SK-N-DZ (cell line): ENCODE measurements around the gene DIPK1B.

Experiments
- DNase-seq: peaks from one replicate; pipeline ENCODE4 v3.0.0-alpha.2; 2015; ENCODE audit warnings: low spot score
- small RNA-seq, 2 experiments: library from RNA; depleted of rRNA; stranded (forward); fragments of <200 nt; gene quantifications; one replicate each; pipeline ENCODE3, GENCODE V24; 2014

The DIPK1B gene

DNA sequence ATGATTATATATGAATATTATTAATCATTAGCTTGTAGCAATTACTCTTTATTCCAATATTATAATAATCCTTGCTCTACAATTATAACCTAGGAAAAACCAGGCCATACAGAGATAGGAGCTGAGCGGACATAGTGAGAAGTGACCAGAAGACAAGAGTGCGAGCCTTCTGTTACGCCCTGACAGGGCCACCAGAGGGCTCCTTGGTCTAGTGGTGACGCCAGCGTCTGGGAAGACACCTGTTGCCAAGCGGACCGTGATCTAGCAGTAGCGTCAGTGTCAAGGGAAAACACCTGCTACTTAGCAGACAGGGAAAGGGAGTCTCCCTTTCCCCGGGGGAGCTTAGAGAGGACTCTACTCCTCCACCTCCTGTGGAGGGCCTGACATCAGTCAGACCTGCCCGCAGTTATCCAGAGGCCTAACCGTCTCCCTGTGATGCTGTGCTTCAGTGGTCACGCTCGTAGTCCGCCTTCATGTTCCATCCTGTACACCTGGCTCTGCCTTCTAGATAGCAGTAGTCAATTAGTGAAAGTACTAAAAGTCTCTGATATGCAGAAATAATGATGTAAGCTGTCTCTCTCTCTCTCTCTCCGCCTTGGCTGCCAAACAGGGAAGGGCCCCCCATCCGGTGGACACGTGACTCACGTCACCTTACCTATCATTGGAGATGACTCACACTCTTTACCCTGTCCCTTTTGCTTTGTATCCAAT is 54.2 kb downstream of the DIPK1B start:
- peak; percentile 72 for DNase-seq

DNA sequence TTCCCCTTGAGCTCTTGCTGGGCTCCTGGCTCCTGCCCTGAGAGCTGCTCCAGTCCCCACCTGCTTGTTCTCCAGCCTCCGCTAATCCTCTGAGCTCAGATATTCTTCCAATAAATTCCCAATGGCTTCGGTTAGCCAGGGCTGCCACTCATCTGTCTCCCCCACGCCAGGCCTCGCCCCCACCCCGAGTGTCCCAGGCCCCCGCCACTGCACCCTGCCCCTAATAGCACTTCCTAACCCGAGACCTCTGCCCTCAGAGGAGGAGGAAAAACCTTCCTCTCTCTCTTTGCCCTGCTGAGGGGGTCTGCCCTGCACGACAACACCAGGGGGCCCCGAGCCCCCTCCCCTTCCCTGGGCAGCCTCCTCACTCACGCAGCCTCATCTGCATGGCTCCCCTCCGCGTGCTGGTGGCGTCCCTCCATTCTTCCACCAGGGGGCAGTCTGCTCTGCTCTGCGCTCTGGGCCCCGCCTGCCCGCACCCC is 57.4 kb downstream of the DIPK1B start:
- DNase-seq, result no peak

DNA sequence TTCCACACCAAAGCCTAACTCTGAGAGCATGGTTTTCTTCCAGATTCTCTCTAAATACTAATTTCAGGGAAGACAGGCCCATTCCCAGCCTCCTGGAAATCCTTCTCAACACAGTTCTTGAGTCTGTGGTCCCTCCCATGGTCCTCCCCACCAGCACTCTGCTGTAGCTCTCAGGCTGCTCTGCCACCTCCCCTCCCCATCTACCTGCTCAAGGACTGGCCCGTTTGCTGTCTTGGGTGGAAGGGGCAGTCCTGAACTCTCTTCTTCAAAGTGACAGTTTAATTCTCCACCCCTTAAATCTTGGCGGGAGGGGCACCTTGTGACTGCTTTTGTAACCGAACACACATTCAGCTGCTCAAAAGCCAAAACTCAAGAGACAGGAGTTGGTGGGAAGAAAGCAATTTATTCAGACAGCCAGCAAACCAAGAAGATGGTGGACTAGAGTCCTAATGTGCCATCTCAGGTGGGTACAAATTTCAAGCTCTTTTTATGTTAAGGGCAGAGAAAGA is 59.6 kb downstream of the DIPK1B start:
- no peak for DNase-seq

DNA sequence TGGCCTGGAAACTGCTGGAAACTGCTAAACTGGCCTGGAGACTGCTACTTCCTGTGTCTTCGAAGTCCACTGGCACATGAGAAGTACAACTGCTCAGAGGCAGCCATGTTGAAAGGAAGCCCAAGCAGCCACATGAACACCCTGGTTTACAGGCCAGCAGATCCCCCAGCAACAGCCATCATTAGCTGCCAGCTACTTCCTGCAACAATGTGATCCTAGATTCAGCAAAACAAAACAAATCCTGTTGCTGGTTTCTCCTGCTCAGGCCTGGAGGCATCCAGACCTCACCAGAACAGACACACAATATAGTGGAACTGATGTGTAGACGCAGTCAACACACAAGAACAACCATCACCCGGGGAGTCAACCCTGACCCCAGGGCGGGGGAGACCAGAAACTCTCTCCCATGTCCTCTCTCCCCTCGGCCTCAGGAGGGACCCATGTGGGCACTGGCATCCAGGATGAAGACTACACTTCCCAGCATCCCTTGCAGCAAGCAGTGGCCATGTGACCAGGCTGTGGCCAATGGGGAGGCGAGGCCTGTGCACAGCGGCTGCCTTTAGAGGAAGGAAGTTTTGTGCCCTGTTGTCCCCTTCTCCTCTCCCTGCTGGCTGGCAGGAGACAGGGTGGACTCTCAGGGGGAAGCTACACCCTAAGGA is 61.1 kb downstream of the DIPK1B start:
- DNase-seq, result peak; percentile 77

Small RNA genes within 50 kb of the gene (small RNA-seq; reads per million reads assigned to genes)
- gene MIR126 (0.03 to 0.22 reads per million in 2 experiments), gene MIR6722 (0 reads per million in 2 experiments)
